ENCODE measurements around the gene IFT81. TPM values are rescaled to one million over a fixed set of nuclear protein-coding genes. Genes with fewer than 3 reads are reported as not detected.
A peak's percentile ranks its signal among the peaks of the same experiment; 100 is the strongest.

Gene IFT81
- total RNA-seq, 1 experiment from 2014 or later = 8.5 TPM

DNA sequence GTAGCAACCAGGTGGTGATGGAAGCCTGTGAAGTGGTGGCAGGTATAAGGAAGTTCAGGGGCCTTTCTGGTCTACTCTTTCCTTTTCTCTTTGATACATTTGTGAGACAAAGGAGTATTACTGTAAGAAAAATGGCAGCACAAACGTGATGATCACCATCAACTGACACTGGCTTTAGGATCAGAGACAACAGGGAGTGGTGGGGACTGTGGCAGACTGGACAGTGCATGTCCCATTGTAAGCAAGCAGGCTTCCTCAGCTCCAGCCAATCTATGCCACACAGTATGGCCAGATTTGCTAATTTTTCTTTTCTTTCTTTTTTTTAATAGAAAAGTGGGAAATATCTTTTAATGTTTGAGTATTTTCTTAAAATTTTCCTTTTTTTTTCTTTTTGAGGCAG is 19.0 kb upstream of the IFT81 start:
- ChIA-PET POLR2A (interaction anchor here (0.6 to 1.2 kb wide), 3 partner anchors 19 to 326 kb away, joined by 3 to 4 read pairs (median 3); partner anchors contain the start of gene IFT81), CTCF (interaction anchor here (1.0 to 2.3 kb wide), 3 partner anchors 7 to 326 kb away, joined by 3 to 11 read pairs (median 4); no protein-coding TSS in a partner anchor)
- no peak for TF ChIP-seq CTCF (IDR thresholded peaks at IDR 0.05; ENCODE audit: unreplicated experiment)
- Mint-ChIP-seq H3K4me1 (ENCODE audit: insufficient read depth, unreplicated experiment) (peaks cover 24% of the 10 kb centered on the region), H3K27ac (ENCODE audit: low read depth, unreplicated experiment) (no peak overlapping the region), H3K27me3 (ENCODE audit: insufficient read depth, unreplicated experiment) (no peaks in the 10 kb centered on the region), H3K4me3 (ENCODE audit: unreplicated experiment) (no peak overlapping the region), H3K36me3 (ENCODE audit: insufficient read depth, unreplicated experiment) (no peaks in the 10 kb centered on the region), H3K9me3 (ENCODE audit: unreplicated experiment) (no peaks in the 10 kb centered on the region)
- intact Hi-C loops (cut with micrococcal nuclease) = no loop called here
- BruUV-seq (replicated peaks) = no TSS peak
- no peak for DNase-seq (ENCODE audit: unreplicated experiment)

DNA sequence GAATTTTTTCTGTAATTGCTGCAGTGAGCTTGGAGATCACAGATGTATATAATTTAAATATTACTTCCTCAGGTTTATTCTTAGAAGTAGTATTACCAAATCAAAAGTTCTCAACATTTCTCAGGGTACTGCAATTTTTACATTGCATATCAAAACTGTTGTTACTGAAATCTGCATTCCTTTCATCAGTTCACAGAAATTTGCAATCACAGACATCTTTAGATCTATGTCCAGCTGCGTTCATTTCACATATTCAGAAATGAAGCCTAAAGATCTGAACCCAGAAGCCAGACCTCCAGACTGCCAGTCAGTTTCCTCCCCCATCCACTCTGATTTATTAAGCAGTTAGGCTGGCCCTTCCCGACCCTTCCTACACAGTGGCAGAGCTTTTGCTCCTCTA is 18.2 kb upstream of the IFT81 start:
- intact Hi-C loops (cut with micrococcal nuclease) = no loop called here
- BruUV-seq (replicated peaks) = no TSS peak
- peaks cover 20% of the 10 kb centered on the region for H3K4me1 Mint-ChIP-seq (ENCODE audit: insufficient read depth, unreplicated experiment)
- H3K36me3 Mint-ChIP-seq (ENCODE audit: insufficient read depth, unreplicated experiment) = no peaks in the 10 kb centered on the region
- DNase-seq (ENCODE audit: unreplicated experiment) = no peak
- H3K27ac Mint-ChIP-seq (ENCODE audit: low read depth, unreplicated experiment) = no peak overlapping the region
- TF ChIP-seq CTCF (IDR thresholded peaks at IDR 0.05; ENCODE audit: unreplicated experiment) = no peak
- POLR2A ChIA-PET = interaction anchor here (0.9 kb wide), 1 partner anchor 18 kb away, joined by 4 read pairs; the partner anchor contains the start of gene IFT81
- no peak overlapping the region for H3K4me3 Mint-ChIP-seq (ENCODE audit: unreplicated experiment)
- H3K27me3 Mint-ChIP-seq (ENCODE audit: insufficient read depth, unreplicated experiment) = no peaks in the 10 kb centered on the region
- CTCF ChIA-PET = interaction anchor here (1.2 to 2.3 kb wide), 3 partner anchors 8 to 497 kb away, joined by 3 to 11 read pairs (median 4); no protein-coding TSS in a partner anchor
- no peaks in the 10 kb centered on the region for H3K9me3 Mint-ChIP-seq (ENCODE audit: unreplicated experiment)

GRCh38 chr12:110107369-110108281 is 16.5 kb upstream of the IFT81 start:
- Mint-ChIP-seq H3K9me3 (ENCODE audit: unreplicated experiment) (no peaks in the 10 kb centered on the region), H3K4me3 (ENCODE audit: unreplicated experiment) (no peak overlapping the region), H3K27me3 (ENCODE audit: insufficient read depth, unreplicated experiment) (no peaks in the 10 kb centered on the region), H3K4me1 (ENCODE audit: insufficient read depth, unreplicated experiment) (peaks cover 20% of the 10 kb centered on the region), H3K36me3 (ENCODE audit: insufficient read depth, unreplicated experiment) (no peaks in the 10 kb centered on the region), H3K27ac (ENCODE audit: low read depth, unreplicated experiment) (no peak overlapping the region)
- no peak for TF ChIP-seq CTCF (IDR thresholded peaks at IDR 0.05; ENCODE audit: unreplicated experiment)
- no TSS peak for BruUV-seq (replicated peaks)
- ChIA-PET POLR2A (interaction anchor here (0.7 kb wide), 2 partner anchors 16 to 202 kb away, joined by 3 read pairs; no protein-coding TSS in a partner anchor), CTCF (interaction anchor here (0.6 to 1.0 kb wide), 7 partner anchors 8 to 459 kb away, joined by 3 to 4 read pairs (median 3); no protein-coding TSS in a partner anchor)
- intact Hi-C loops (cut with micrococcal nuclease) = no loop called here
- DNase-seq (ENCODE audit: unreplicated experiment) = peak; percentile 91
